Measurements from ENCODE around the gene RIPOR3.
A peak's percentile ranks its signal among the peaks of the same experiment; 100 is the strongest.
"Not testable (repeated sequence)": the region's sequence is repeated elsewhere in the genome, so short reads cannot be mapped to it uniquely, and the experiment has no call there.

RIPOR3 gene

DNA sequence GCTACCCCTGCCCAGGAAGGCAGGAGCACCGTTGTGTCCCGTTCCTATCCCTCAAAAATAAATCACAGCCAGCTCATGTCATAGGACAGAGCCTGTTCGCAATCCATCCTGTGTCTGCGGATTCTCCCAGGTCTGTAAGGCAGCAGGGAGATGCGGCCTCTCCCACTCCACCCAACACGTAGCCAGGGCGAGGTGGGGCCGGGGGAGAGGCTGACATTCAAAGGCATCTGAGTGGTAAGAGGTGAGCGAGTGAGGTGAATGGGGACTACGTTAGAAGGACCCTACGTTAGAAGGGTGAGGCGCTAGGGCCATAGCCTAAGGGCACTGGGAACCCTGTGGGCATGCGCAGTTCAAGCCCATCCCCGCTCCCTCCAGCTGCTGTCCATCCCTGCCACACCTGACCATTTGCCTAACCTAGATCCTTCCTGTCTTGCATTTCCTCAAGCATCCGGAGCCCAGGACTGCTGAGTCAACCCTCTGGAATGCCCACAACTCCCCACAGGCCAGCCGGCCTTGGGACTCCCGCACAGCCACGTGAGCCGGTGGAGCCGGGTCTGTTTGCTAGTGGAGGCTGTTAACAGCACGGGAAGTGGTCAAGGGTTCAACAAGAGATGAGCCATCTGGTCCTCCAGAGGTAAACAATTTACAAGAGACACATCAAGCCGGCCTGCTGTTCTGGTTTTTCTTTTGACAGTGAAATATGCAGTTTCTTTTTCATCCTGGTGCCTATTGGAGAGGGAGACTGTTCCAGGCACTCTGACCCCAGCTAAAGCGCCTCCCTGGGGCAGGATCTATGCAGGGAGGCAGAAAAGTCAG, 45.9 kb downstream of the RIPOR3 start:
- TF ChIP-seq, protein P1, sequence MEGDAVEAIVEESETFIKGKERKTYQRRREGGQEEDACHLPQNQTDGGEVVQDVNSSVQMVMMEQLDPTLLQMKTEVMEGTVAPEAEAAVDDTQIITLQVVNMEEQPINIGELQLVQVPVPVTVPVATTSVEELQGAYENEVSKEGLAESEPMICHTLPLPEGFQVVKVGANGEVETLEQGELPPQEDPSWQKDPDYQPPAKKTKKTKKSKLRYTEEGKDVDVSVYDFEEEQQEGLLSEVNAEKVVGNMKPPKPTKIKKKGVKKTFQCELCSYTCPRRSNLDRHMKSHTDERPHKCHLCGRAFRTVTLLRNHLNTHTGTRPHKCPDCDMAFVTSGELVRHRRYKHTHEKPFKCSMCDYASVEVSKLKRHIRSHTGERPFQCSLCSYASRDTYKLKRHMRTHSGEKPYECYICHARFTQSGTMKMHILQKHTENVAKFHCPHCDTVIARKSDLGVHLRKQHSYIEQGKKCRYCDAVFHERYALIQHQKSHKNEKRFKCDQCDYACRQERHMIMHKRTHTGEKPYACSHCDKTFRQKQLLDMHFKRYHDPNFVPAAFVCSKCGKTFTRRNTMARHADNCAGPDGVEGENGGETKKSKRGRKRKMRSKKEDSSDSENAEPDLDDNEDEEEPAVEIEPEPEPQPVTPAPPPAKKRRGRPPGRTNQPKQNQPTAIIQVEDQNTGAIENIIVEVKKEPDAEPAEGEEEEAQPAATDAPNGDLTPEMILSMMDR (IDR thresholded peaks at IDR 0.05; ENCODE audit: insufficient read depth, missing control alignments) = no peak
- DNase-seq (ENCODE audit: insufficient read length, low spot score) (no peak), FAIRE-seq (no peak)

DNA sequence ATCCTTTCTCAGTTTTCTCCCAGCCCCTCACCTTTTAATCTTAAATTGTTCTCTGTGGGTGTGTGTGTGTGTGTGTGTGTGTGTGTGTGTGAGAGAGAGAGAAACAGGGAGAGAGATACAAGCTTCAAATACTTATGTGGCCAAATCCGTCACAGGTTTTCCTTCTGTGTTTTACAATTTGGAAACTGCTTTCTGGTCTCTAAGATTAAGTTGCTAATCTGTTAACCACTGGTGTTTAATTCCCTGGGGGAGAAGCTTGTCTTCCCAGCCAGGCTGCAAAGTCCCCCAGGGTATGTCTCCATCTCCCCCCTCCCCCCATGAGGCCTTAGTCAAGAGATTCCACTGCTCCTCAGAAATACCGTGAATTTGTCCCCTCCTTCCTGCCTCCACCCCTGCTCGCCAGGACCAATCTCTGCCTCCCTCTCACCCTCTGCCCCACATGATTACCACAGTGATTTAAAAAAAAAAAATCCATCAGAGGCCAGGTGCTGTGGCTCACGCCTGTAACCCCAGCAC, 49.0 kb downstream of the RIPOR3 start:
- DNase-seq (ENCODE audit: insufficient read length, low spot score) (peak; percentile 61), FAIRE-seq (no peak)
- TF ChIP-seq, protein P1 (IDR thresholded peaks at IDR 0.05; ENCODE audit: insufficient read depth, missing control alignments) = no peak

DNA sequence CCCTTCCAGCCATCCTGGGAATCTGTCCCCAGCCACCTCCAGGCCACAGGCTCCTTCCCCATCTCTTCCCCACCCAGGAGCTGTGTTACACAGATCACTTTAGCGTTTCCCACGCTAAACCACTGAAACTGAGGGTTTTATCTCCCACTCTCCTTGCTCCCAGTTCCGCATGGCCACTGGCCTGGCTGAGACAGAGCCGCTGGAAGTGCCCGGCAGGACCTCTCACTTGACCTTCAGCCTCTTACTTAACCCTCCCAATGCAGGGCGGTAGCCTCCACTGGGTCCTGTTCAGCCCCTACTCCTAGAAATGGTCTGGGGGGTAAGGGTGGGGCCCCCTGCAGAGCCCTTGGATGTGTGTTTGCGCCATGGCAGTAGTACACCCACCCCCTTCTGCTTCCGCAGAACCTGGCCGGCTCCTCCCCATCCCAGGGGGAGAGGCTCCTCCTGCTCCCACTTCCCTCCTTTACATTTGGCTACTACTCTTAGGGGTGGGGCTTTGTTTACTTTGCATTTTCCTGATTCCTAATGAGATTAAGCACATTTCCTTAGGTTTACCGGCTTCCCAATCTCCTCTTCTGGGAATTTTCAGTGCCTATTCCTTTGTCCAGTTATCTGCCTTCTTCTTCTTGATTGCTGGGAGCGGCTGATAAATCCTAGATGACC, 49.6 kb downstream of the RIPOR3 start:
- DNase-seq (ENCODE audit: insufficient read length, low spot score) = not testable (repeated sequence)

GRCh38 chr20:50639971-50640711, 51.2 kb downstream of the RIPOR3 start:
- DNase-seq (ENCODE audit: insufficient read length, low spot score); FAIRE-seq: not testable (repeated sequence)

More for the DNA sequence above, 49.6 kb downstream of the RIPOR3 start:
- FAIRE-seq = not testable (repeated sequence)

- not testable (repeated sequence) for DNase-seq (ENCODE audit: insufficient read length, low spot score); FAIRE-seq
Observed at GRCh38 chr20:50638015-50638847, 53.1 kb downstream of the RIPOR3 start.

DNA sequence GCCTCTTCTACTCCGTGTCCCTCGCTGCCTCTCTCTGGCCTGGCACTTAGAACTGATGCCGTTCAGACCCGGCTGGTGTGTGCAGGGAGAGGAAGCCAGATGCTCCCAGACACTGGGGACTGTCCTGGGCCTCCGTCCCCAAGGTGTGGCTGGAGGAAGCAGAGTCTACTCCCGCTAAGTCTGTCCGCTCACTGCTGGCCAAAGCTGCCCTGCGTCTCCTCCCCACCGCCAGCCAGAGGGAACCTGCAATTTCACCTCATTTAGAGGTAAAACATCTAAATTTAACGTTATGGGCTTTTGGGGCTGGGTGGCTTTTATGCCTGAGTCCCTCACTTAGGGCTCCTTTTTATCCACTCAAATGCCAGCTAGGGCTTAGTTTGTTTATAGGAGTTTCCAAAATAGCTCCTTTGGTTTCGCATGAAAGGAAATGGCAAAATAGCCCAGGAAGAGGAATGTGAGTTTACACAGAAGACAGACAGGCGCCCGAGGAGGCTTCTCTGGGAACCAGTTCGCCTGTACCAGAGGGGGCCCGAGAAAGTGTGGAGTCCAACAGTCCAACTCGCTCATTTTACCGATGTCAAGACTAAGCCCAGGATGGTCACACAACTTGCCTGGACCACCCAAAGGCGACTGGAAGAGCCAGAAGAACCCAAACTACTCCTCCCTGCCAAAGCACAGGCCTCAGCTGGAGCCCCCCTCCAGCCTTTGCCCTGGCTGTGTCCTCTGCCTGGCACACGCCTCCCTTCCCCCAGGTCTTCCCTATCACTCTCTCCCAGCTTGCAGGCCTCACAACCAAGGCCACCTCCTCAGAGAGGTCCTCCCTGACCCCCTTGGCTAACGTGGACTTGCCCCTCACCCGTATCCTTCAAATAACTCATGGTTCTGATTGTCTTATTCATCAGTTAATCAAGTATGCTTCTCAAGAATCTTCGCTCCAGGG, 54.5 kb downstream of the RIPOR3 start:
- DNase-seq (ENCODE audit: insufficient read length, low spot score) (no peak), FAIRE-seq (no peak)
- TF ChIP-seq, protein P1 (IDR thresholded peaks at IDR 0.05; ENCODE audit: insufficient read depth, missing control alignments) = no peak

- DNase-seq (ENCODE audit: insufficient read length, low spot score) = no peak
- TF ChIP-seq, protein P1 (IDR thresholded peaks at IDR 0.05; ENCODE audit: insufficient read depth, missing control alignments) = peak; percentile 72
- FAIRE-seq = no peak
Observed at GRCh38 chr20:50635676-50636600, 55.4 kb downstream of the RIPOR3 start.
